Peyer's patch (tissue), 4 donors: ENCODE results near the gene FAM120A. TPM values are rescaled to one million over a fixed set of nuclear protein-coding genes. Genes with fewer than 3 reads are reported as not detected.
A peak's percentile ranks its signal among the peaks of the same experiment; 100 is the strongest.

ENCODE experiments used
- DNase-seq, 3 donors: peaks; one replicate each; pipeline ENCODE4 v3.0.0-alpha.2; 2017 to 2019
- H3K27ac ChIP-seq, 4 donors: fragments of 200-600 bp; sonication (generic); one replicate each; pipeline ENCODE4 v1.5.1; 2016 to 2019
- H3K27me3 ChIP-seq, 2 donors: fragments of 200-600 bp; sonication (generic); one replicate each; pipeline ENCODE4 v1.5.1; 2019
- H3K36me3 ChIP-seq, 3 donors: fragments of 200-600 bp; sonication (generic); one replicate each; pipeline ENCODE4 v1.5.1; 2016 to 2019
- H3K4me1 ChIP-seq, 4 donors: fragments of 200-600 bp; sonication (generic); one replicate each; pipeline ENCODE4 v1.5.1; 2016 to 2019
- H3K4me3 ChIP-seq, 4 donors: fragments of 200-600 bp; sonication (generic); 1 replicate in 3 of 4; 2 replicates in 1 of 4; pipeline ENCODE4 v1.5.1; 2016 to 2019; ENCODE audit warnings: mild to moderate bottlenecking in 1 of 4
- H3K9me3 ChIP-seq, 4 donors: fragments of 200-600 bp; sonication (generic); one replicate each; pipeline ENCODE4 v1.5.1; 2016 to 2019; ENCODE audit warnings: mild to moderate bottlenecking in 1 of 4
- CTCF ChIP-seq, 6 experiments: fragments of 450-650 bp in 4 of 6; fragments of 200-600 bp in 2 of 6; sonication (generic) in 1 of 6; IDR thresholded peaks; one replicate each; pipeline ENCODE4 v1.5.1; 2017 to 2019; ENCODE audit warnings: antibody characterized with exemption in 6 of 6, mild to moderate bottlenecking in 3 of 6, moderate library complexity in 1 of 6
- POLR2A ChIP-seq, 2 donors: fragments of 450-650 bp; IDR thresholded peaks; one replicate each; pipeline ENCODE4 v1.5.1; 2017; ENCODE audit warnings: antibody characterized with exemption in 2 of 2, mild to moderate bottlenecking in 2 of 2, moderate library complexity in 2 of 2
- small RNA-seq, 2 donors: library from RNA; depleted of rRNA; stranded (forward); fragments of <200 nt; gene quantifications; one replicate each; pipeline ENCODE3, GENCODE V24; 2016
- total RNA-seq, 4 donors: library from RNA; depleted of rRNA; stranded (reverse); fragments of >200 nt; gene quantifications; one replicate each; pipeline ENCODE4 v1.1.0, GENCODE V29; 2016

FAM120A gene
- total RNA-seq, 4 donors from 2014 or later, result 128 to 159 (median 136) TPM

- Histone ChIP-seq H3K27me3 (no peaks in the 10 kb centered on the region), H3K4me3 (no peak overlapping the region), H3K27ac (no peak overlapping the region), H3K4me1 (peaks cover 0 to 17% (median 0%) of the 10 kb centered on the region in 4 donors), H3K9me3 (peaks cover 0 to 11% (median 0%) of the 10 kb centered on the region in 4 donors), H3K36me3 (no peaks in the 10 kb centered on the region)
- no peak for TF ChIP-seq POLR2A (IDR thresholded peaks at IDR 0.05)
- TF ChIP-seq CTCF (IDR thresholded peaks at IDR 0.05), result no peak
- DNase-seq, result peak in 1 of 3 donors; percentile 44
Measured at GRCh38 chr9:93612052-93612795, 160.7 kb downstream of the FAM120A start.

DNA sequence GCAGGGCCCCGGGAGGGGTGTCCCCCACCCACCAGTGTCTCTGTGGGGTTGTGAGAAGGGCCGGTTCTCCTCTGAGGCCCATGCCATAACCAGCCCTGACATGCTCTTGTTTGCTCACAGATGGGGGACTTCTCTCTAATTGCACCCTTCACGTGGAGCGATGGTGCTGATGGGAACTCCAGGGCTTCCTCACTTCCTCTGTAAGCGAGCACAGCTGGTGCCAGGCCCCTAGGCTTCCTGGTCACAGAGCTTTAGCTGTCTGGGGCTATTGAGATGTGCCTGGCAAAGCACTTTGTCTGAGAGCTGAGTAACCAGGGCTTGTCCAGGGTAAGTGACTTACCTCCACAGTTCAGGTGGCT, 161.3 kb downstream of the FAM120A start:
- TF ChIP-seq CTCF (IDR thresholded peaks at IDR 0.05), result no peak
- TF ChIP-seq POLR2A (IDR thresholded peaks at IDR 0.05), result no peak
- peak in 1 of 3 donors; percentile 40 for DNase-seq

DNA sequence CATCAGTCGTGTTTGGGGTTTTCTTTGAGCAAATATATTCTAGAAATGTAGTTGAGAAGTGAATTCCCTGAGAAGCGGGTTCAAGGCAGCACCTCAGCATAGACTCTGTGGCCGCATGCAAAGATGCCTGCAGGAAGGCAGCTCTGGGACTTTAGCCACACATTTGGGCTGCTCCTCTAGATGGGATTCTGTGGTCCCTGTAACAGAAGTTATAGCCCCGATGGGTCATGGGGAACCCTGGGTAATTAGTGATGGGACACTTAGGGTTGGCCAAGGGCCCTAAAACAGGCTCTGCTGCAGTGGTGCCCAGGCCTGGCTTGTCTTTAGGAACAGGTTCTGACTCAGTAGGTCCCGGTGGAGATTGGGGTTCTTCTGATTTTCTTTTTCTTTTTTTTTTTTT, 161.7 kb downstream of the FAM120A start:
- DNase-seq, result peak in 1 of 3 donors; percentile 12
- H3K27ac ChIP-seq, result no peak overlapping the region
- TF ChIP-seq POLR2A (IDR thresholded peaks at IDR 0.05), result no peak
- no peak for TF ChIP-seq CTCF (IDR thresholded peaks at IDR 0.05)

More for the DNA sequence above, 161.3 kb downstream of the FAM120A start:
- H3K4me3 ChIP-seq, result no peak overlapping the region
- no peaks in the 10 kb centered on the region for H3K36me3 ChIP-seq
- peaks cover 0 to 17% (median 0%) of the 10 kb centered on the region in 4 donors for H3K4me1 ChIP-seq
- no peak overlapping the region for H3K27ac ChIP-seq
- no peaks in the 10 kb centered on the region for H3K27me3 ChIP-seq
- H3K9me3 ChIP-seq, result peaks cover 0 to 11% (median 0%) of the 10 kb centered on the region in 4 donors

DNA sequence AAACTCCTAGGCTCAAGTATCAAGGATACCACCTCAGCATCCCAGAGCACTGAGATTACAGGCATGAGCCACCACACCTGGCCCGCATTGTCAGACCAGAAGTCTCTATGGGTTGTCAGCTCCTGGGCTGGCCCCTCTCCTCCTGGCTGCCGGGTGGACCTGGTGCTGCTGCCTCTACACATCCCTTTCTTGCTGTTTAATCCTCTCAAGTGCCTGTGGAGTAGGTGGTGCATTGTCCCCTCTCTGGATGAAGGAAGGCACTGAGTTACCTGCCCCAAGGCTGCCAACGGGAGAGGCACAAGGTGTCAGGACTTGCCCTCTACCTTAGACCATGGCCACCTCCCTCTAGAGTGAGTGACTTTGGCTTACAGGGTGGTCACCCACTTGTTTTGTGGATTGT, 162.3 kb downstream of the FAM120A start:
- no peak for TF ChIP-seq CTCF (IDR thresholded peaks at IDR 0.05)
- TF ChIP-seq POLR2A (IDR thresholded peaks at IDR 0.05), result no peak
- Histone ChIP-seq H3K9me3 (peaks cover 0 to 5% (median 0%) of the 10 kb centered on the region in 4 donors), H3K27me3 (no peaks in the 10 kb centered on the region), H3K36me3 (no peaks in the 10 kb centered on the region), H3K4me3 (no peak overlapping the region), H3K4me1 (peaks cover 0 to 17% (median 0%) of the 10 kb centered on the region in 4 donors), H3K27ac (no peak overlapping the region)
- DNase-seq, result peak in 2 of 3 donors; percentile 3 to 29

More for the DNA sequence above, 161.7 kb downstream of the FAM120A start:
- Histone ChIP-seq H3K4me1 (peaks cover 0 to 17% (median 0%) of the 10 kb centered on the region in 4 donors), H3K9me3 (peaks cover 0 to 7% (median 0%) of the 10 kb centered on the region in 4 donors), H3K27me3 (no peaks in the 10 kb centered on the region), H3K4me3 (no peak overlapping the region), H3K36me3 (no peaks in the 10 kb centered on the region)

- H3K36me3 ChIP-seq, result no peaks in the 10 kb centered on the region
- H3K9me3 ChIP-seq, result no peaks in the 10 kb centered on the region
- H3K27ac ChIP-seq, result no peak overlapping the region
- no peak overlapping the region for H3K4me3 ChIP-seq
- no peaks in the 10 kb centered on the region for H3K27me3 ChIP-seq
- TF ChIP-seq POLR2A (IDR thresholded peaks at IDR 0.05) (no peak), CTCF (IDR thresholded peaks at IDR 0.05) (no peak)
- no peak for DNase-seq
- H3K4me1 ChIP-seq, result peaks cover 0 to 17% (median 0%) of the 10 kb centered on the region in 4 donors
Measured at GRCh38 chr9:93614830-93615468, 163.5 kb downstream of the FAM120A start.

Small RNAs within 50 kb of the gene (small RNA-seq; reads per million reads assigned to genes)
- gene RF00019, result 0 reads per million in 2 donors

Other genes starting within 250 kb of the FAM120A start
- gene FAM120AOS, start 1.9 kb downstream of the FAM120A start, total RNA-seq, result 10 to 100 TPM; 29.7 to 69.9 (median 48.2) TPM
- gene PHF2, start 124.9 kb downstream of the FAM120A start, total RNA-seq, result 10 to 100 TPM; 12.3 to 26.4 (median 19.5) TPM